ENCODE data around the gene SH2D7. TPM values are rescaled to one million over a fixed set of nuclear protein-coding genes. Genes with fewer than 3 reads are reported as not detected.

SH2D7 gene
- polyA plus RNA-seq, 2 of the 4 experiments (the other 2 are of a cell fraction) = not detected

GRCh38 chr15:78093242-78094020 lies 1.1 kb downstream of the SH2D7 start:
- Histone ChIP-seq H3K27ac (no peak overlapping the region), H3K4me1 (0 out of 3 replicates have a peak, but pooled peaks cover 3% of the 10 kb centered on the region), H3K4me3 (no peak overlapping the region), H3K9me3 (no peaks in the 10 kb centered on the region), H3K4me2 (no peak overlapping the region)
- ChIA-PET POLR2A (no interaction called here), CTCF (interaction anchor here (1.0 to 7.8 kb wide), 14 partner anchors 9 to 273 kb away, joined by 3 to 93 read pairs (median 4); partner anchors contain the start of gene TBC1D2B)
- no peak for TF ChIP-seq HDAC2 (IDR thresholded peaks at IDR 0.05)
- DNase-seq (ENCODE audit: low read depth in 1 of 2, low spot score in 1 of 2) = no peak
- peak in 1 of 2 experiments; percentile 24; a peak in 2 of 6 replicates for ATAC-seq
- WGBS (ENCODE audit: missing lambda C conversion rate) = 48% methylated on average over 5 of the region's 5 CpGs
- no peak for FAIRE-seq

GRCh38 chr15:78097667-78098066 lies 5.3 kb downstream of the SH2D7 start:
- TF ChIP-seq RAD21 (conservative IDR thresholded peaks at IDR 0.05 in 1 of 2, IDR thresholded peaks at IDR 0.05 in 1 of 2) (no peak), ESRRA (IDR thresholded peaks at IDR 0.05; ENCODE audit: borderline replicate concordance, low read length) (no peak)
- Histone ChIP-seq H3K4me1 (no peaks in the 10 kb centered on the region), H3K4me2 (no peak overlapping the region), H3K27ac (no peak overlapping the region), H3K4me3 (no peak overlapping the region), H3K9me3 (no peaks in the 10 kb centered on the region)
- WGBS (ENCODE audit: missing lambda C conversion rate) = 75% methylated on average over 9 of the region's 9 CpGs
- FAIRE-seq = no peak
- no peak for ATAC-seq
- POLR2A ChIA-PET = no interaction called here
- DNase-seq (ENCODE audit: low read depth in 1 of 2, low spot score in 1 of 2) = no peak
- CTCF ChIA-PET = interaction anchor here (0.8 to 4.0 kb wide), 8 partner anchors 12 to 143 kb away, joined by 3 to 39 read pairs (median 6); no protein-coding TSS in a partner anchor

DNA sequence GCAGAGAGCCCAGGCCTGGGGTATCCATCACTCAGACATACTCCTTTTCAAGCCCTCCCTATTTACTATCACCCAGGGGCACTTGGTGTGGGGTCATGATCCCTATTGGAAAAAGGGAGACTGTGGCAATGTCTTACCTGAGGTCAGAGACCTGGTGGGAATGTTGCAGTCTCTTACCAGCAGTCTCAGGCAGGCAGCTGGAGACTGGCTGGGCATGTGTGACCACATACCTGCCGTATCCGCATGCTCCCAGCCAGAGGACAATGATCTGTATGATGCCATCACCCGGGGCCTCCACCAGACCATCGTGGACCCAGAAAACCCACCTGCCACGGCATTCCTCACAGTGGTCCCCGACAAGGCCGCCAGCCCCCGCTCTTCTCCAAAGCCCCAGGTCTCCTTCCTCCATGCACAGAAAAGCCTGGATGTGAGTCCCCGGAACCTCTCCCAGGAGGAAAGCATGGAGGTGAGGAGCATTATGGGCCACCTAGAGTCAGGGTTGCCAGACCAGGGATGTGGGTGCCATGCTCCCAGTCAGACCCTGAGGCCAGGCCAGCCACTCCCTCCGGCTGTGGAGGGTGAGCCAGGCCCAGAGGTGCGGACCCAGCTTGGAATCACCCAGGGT lies 5.9 kb downstream of the SH2D7 start:
- no peaks in the 10 kb centered on the region for H3K4me1 ChIP-seq
- H3K4me3 ChIP-seq = no peak overlapping the region
- ChIA-PET POLR2A (no interaction called here), CTCF (interaction anchor here (0.6 to 4.0 kb wide), 9 partner anchors 12 to 1229 kb away, joined by 3 to 39 read pairs (median 4); no protein-coding TSS in a partner anchor)
- FAIRE-seq (no peak), DNase-seq (ENCODE audit: low read depth in 1 of 2, low spot score in 1 of 2) (no peak), ATAC-seq (no peak)
- TF ChIP-seq FOXS1 (CRISPR knock-in tag; IDR thresholded peaks at IDR 0.05) = no peak
- no peak for TF ChIP-seq ELK1 (IDR thresholded peaks at IDR 0.05; ENCODE audit: low read depth, low read length)
- TF ChIP-seq PHF8 (IDR thresholded peaks at IDR 0.05; ENCODE audit: borderline replicate concordance, low read depth) = no peak
- TF ChIP-seq HMGXB4 (CRISPR knock-in tag; IDR thresholded peaks at IDR 0.05; ENCODE audit: borderline replicate concordance) = no peak
- no peak for TF ChIP-seq BCL3 (IDR thresholded peaks at IDR 0.05)
- TF ChIP-seq, protein P1, sequence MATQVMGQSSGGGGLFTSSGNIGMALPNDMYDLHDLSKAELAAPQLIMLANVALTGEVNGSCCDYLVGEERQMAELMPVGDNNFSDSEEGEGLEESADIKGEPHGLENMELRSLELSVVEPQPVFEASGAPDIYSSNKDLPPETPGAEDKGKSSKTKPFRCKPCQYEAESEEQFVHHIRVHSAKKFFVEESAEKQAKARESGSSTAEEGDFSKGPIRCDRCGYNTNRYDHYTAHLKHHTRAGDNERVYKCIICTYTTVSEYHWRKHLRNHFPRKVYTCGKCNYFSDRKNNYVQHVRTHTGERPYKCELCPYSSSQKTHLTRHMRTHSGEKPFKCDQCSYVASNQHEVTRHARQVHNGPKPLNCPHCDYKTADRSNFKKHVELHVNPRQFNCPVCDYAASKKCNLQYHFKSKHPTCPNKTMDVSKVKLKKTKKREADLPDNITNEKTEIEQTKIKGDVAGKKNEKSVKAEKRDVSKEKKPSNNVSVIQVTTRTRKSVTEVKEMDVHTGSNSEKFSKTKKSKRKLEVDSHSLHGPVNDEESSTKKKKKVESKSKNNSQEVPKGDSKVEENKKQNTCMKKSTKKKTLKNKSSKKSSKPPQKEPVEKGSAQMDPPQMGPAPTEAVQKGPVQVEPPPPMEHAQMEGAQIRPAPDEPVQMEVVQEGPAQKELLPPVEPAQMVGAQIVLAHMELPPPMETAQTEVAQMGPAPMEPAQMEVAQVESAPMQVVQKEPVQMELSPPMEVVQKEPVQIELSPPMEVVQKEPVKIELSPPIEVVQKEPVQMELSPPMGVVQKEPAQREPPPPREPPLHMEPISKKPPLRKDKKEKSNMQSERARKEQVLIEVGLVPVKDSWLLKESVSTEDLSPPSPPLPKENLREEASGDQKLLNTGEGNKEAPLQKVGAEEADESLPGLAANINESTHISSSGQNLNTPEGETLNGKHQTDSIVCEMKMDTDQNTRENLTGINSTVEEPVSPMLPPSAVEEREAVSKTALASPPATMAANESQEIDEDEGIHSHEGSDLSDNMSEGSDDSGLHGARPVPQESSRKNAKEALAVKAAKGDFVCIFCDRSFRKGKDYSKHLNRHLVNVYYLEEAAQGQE (IDR thresholded peaks at IDR 0.05) = no peak
- H3K9me3 ChIP-seq = no peaks in the 10 kb centered on the region
- no peak overlapping the region for H3K27ac ChIP-seq
- WGBS (ENCODE audit: missing lambda C conversion rate) = 59% methylated on average over 10 of the region's 11 CpGs
- no peak overlapping the region for H3K4me2 ChIP-seq

Measured in A549 (cell line).